Kidney (tissue), 14 donors: ENCODE data around the gene PPM1B. TPM values are rescaled to one million over a fixed set of nuclear protein-coding genes. Genes with fewer than 3 reads are reported as not detected.

Experiments
- DNase-seq, 5 donors: peaks; one replicate each; pipeline ENCODE4 v3.0.0-alpha.2; 2013 to 2020
- FAIRE-seq: peaks from 2 replicates; lab custom pipeline; 2012; peaks lifted over from hg19 to GRCh38; lab: Jason Lieb, UNC
- H3K27ac ChIP-seq, 2 donors: one replicate each; pipeline ENCODE4 v1.7.0; 2013; ENCODE audit warnings: low read depth in 2 of 2, low read length in 2 of 2, inconsistent platforms in 1 of 2
- H3K27me3 ChIP-seq: one replicate; pipeline ENCODE4 v1.7.1; 2013; ENCODE audit warnings: low read length, inconsistent platforms; ENCODE audit not compliant: control insufficient read depth, insufficient read depth
- H3K36me3 ChIP-seq, 3 donors: one replicate each; pipeline versions ENCODE4 v1.7.0 to v1.7.1; 2013; ENCODE audit warnings: low read length in 3 of 3, control low read depth in 1 of 3, inconsistent platforms in 1 of 3; ENCODE audit not compliant: insufficient read depth in 3 of 3, control insufficient read depth in 2 of 3
- H3K4me1 ChIP-seq, 3 donors: one replicate each; pipeline versions ENCODE4 v1.7.0 to v1.7.1; 2013; ENCODE audit warnings: low read length in 3 of 3, inconsistent platforms in 1 of 3, low read depth in 1 of 3; ENCODE audit not compliant: control insufficient read depth in 2 of 3, insufficient read depth in 2 of 3
- H3K4me3 ChIP-seq, 3 donors: one replicate each; pipeline versions ENCODE4 v1.7.0 to v1.8.1; 2013; ENCODE audit warnings: low read length in 3 of 3, control low read depth in 1 of 3, inconsistent platforms in 1 of 3
- H3K9ac ChIP-seq, 3 donors: one replicate each; pipeline versions ENCODE4 v1.7.0 to v1.7.1; 2013; ENCODE audit warnings: low read length in 3 of 3, control low read depth in 1 of 3, inconsistent platforms in 1 of 3
- H3K9me3 ChIP-seq, 3 donors: one replicate each; pipeline versions ENCODE4 v1.7.0 to v1.7.1; 2013; ENCODE audit warnings: low read length in 3 of 3, control low read depth in 1 of 3, inconsistent platforms in 1 of 3; ENCODE audit not compliant: control insufficient read depth in 2 of 3, insufficient read depth in 1 of 3
- CTCF ChIP-seq: IDR thresholded peaks from 3 replicates; pipeline ENCODE4 v1.5.1; 2012; ENCODE audit warnings: mild to moderate bottlenecking, moderate library complexity, borderline replicate concordance; ENCODE audit not compliant: insufficient read depth; ENCODE audit errors: extremely low read depth
- intact Hi-C: fragments of 100-400 bp; cut with DNase I; formaldehyde crosslinking; loops from one replicate; pipeline ENCODE4 v1.11.1; 2022
- polyA plus RNA-seq: library from polyadenylated mRNA; stranded (reverse); fragments of 350-450 nt; fragmentation: Illumina TruSeq; extraction: RNeasy Lipid Tissue Mini Kit (QIAGEN cat#74804); gene quantifications from one replicate; pipeline ENCODE4 v1.2.3, GENCODE V29; 2014; ENCODE audit warnings: low read depth, low replicate concordance; ENCODE audit not compliant: insufficient read depth
- total RNA-seq: library from RNA; stranded (reverse); fragmentation: NEBNext Ultra II Directional; extraction: Animal tissue kit (Norgen Biotek cat#: 25700); gene quantifications from one replicate; pipeline ENCODE4 v1.2.1, GENCODE V29; 2021
- donor health status: control.
- donor health status: control.
- donor health status: control.
- donor health status: control.
- donor health status: control.
- donor health status: DM: yes; HTN: yes; CAD: no.
- donor health status: Normal renal cell carcinoma (clear cell type).

PPM1B gene
- total and polyA plus RNA-seq, 2 donors from 2014 or later, result 19.8 to 45.9 TPM

GRCh38 chr2:44150473-44150872, 18.2 kb upstream of the PPM1B start:
- intact Hi-C loops, result no loop called here
- no peak overlapping the region for H3K4me3 ChIP-seq
- H3K9ac ChIP-seq, result no peak overlapping the region
- H3K36me3 ChIP-seq, result no peaks in the 10 kb centered on the region
- H3K4me1 ChIP-seq, result no peaks in the 10 kb centered on the region
- FAIRE-seq, result no peak
- no peaks in the 10 kb centered on the region for H3K27me3 ChIP-seq
- no peak overlapping the region for H3K27ac ChIP-seq
- TF ChIP-seq CTCF, result no peak
- H3K9me3 ChIP-seq, result no peaks in the 10 kb centered on the region
- DNase-seq, result no peak

DNA sequence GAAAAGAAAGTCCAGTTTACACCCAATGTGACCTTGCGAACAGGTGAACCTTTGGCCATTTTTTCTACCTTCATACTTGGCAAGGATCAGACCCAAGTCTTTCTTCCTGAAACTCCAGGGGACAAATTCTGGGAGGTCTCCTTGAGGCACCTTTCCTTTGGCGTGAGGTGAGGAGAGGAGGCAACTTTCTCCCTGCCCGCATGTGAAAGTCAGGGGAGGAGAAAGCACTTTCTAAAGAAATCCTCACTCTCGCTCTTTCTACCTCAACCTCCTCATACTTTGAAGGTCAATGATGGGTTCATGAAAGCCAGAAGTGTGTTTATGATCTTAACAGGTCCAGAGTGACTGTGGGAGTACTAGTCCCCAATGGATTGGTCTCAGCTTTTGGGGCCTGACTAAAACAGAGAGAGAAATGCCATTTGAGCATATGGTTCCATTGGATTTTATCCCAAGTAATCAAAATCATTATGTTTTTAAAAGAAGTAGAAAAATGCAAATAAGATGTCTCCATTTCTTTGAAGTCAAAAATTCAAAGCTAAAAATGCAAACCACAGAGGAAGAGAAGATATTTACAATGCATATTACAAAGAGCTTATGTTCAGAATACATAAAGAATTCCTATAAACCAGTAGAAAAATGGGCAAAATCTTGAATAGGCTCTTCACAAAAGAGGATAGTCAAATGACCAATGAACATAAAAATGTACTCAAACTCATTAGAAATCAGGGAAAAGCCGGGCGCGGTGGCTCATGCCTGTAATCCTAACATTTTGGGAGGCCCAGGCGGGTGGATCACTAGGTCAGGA, 15.6 kb upstream of the PPM1B start:
- DNase-seq (no peak), FAIRE-seq (no peak)
- Histone ChIP-seq H3K4me1 (no peaks in the 10 kb centered on the region), H3K9ac (no peak overlapping the region), H3K9me3 (no peaks in the 10 kb centered on the region), H3K4me3 (no peak overlapping the region), H3K27me3 (no peaks in the 10 kb centered on the region), H3K36me3 (no peaks in the 10 kb centered on the region), H3K27ac (no peak overlapping the region)
- no peak for TF ChIP-seq CTCF
- intact Hi-C loops, result no loop called here

DNA sequence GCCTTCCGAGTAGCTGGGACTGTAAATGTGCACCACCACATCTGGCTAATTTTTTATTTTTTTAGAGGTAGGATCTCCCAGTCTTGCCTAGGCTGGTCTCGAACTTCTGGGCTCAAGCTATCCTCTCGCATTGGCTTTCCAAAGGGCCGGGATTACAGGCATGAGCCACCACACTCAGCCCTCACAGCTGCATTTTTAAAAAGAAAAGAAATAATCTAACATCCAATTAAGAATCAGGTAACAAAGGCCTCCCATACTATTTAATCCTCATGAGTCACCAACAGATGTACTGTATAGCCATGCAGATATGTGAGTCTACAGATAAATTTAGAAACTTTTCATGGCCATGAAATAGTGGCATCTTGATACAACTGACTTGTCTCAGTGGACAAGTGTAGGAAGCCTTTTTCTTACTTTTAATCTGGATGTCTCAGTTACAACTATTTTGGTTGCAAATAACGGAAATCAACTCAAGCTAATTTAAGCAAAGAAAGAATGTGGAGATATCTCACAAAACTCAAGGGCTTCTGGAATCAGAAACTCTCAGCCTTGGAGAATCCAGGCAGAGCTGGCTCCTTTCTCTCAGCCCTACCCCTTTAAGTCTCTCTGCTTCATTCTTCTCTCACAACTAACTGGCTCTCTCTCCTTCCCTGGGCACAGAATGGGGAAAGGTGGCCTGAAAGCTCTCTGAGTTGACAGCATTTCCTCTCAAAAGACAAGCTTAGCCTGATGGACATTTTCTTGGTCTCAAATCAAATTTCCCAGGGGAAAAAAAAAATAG, 12.8 kb upstream of the PPM1B start:
- Histone ChIP-seq H3K27me3 (no peaks in the 10 kb centered on the region), H3K4me1 (no peaks in the 10 kb centered on the region), H3K9ac (no peak overlapping the region), H3K9me3 (no peaks in the 10 kb centered on the region), H3K36me3 (no peaks in the 10 kb centered on the region), H3K4me3 (no peak overlapping the region), H3K27ac (no peak overlapping the region)
- TF ChIP-seq CTCF, result no peak
- no peak for FAIRE-seq
- intact Hi-C loops, result no loop called here
- no peak for DNase-seq
